ENCODE results near the gene CST6. TPM values are rescaled to one million over a fixed set of nuclear protein-coding genes. Genes with fewer than 3 reads are reported as not detected.

CST6 gene
- total and polyA plus RNA-seq, 2 of the 4 experiments (the other 2 are of a cell fraction): 0.54 to 3.0 TPM

- TF ChIP-seq, protein P1, sequence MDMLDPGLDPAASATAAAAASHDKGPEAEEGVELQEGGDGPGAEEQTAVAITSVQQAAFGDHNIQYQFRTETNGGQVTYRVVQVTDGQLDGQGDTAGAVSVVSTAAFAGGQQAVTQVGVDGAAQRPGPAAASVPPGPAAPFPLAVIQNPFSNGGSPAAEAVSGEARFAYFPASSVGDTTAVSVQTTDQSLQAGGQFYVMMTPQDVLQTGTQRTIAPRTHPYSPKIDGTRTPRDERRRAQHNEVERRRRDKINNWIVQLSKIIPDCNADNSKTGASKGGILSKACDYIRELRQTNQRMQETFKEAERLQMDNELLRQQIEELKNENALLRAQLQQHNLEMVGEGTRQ (IDR thresholded peaks at IDR 0.05; ENCODE audit: low read depth, low read length): no peak
- TF ChIP-seq BHLHE40 (IDR thresholded peaks at IDR 0.05; ENCODE audit: low read depth, low read length): no peak
- no peak for TF ChIP-seq RCOR1 (IDR thresholded peaks at IDR 0.05; ENCODE audit: insufficient replicate concordance, low read length)
- no peak for TF ChIP-seq MAFK (IDR thresholded peaks at IDR 0.05; ENCODE audit: low read depth, low read length)
- TF ChIP-seq RFX5 (IDR thresholded peaks at IDR 0.05; ENCODE audit: low read depth, low read length): no peak
- TF ChIP-seq POLR2A (IDR thresholded peaks at IDR 0.05; ENCODE audit: low read depth, low read length): no peak
Measured at GRCh38 chr11:65979261-65979759, 32.5 kb upstream of the CST6 start (continued).

Measured in IMR-90 (cell line).